Lower leg skin (tissue), 4 donors: Measurements from ENCODE around the gene SLC38A10. TPM values are rescaled to one million over a fixed set of nuclear protein-coding genes. Genes with fewer than 3 reads are reported as not detected.

Experiments used
- DNase-seq, 2 donors: peaks; one replicate each; pipeline ENCODE4 v3.0.0-alpha.2; 2019; ENCODE audit warnings: low spot score in 2 of 2
- H3K4me3 ChIP-seq: fragments of 200-600 bp; sonication (generic); 2 replicates; pipeline ENCODE4 v1.5.1; 2017; ENCODE audit warnings: mild to moderate bottlenecking, low read depth; ENCODE audit not compliant: poor library complexity, severe bottlenecking
- CTCF ChIP-seq, 3 donors: fragments of 450-650 bp; IDR thresholded peaks; one replicate each; pipeline ENCODE4 v1.5.1; 2016; ENCODE audit warnings: antibody characterized with exemption in 3 of 3, mild to moderate bottlenecking in 3 of 3, moderate library complexity in 2 of 3
- POLR2A ChIP-seq, 2 donors: fragments of 450-650 bp; IDR thresholded peaks; one replicate each; pipeline ENCODE4 v1.6.1; 2016 to 2017; ENCODE audit warnings: antibody characterized with exemption in 2 of 2, mild to moderate bottlenecking in 1 of 2, moderate library complexity in 1 of 2
- WGBS, 2 donors: methylation state at CpG; one replicate each; pipeline ENCODE4 v1.1.5; 2018; 5-methylcytosine and 5-hydroxymethylcytosine counted together
- intact Hi-C: fragments of 100-400 bp; cut with DNase I; formaldehyde crosslinking; loops from one replicate; pipeline ENCODE4 v1.15.0; 2023; ENCODE audit warnings: low total_unique reads
- total RNA-seq, 4 donors: library from RNA; depleted of rRNA; stranded (reverse); fragments of >200 nt; gene quantifications; one replicate each; pipeline ENCODE4 v1.1.0, GENCODE V29; 2016

SLC38A10 gene
- total RNA-seq, 4 donors from 2014 or later: 47.5 to 100 (median 73.3) TPM

- intact Hi-C loops: loop anchor here (10.0 kb wide), 1 partner anchor 212 kb away; no protein-coding TSS in a partner anchor
- 90 to 94% methylated on average over 18 to 20 of the region's 21 CpGs for WGBS, 2 donors
- no peak overlapping the region for H3K4me3 ChIP-seq
- TF ChIP-seq POLR2A (IDR thresholded peaks at IDR 0.05) (no peak), CTCF (IDR thresholded peaks at IDR 0.05) (no peak)
- no peak for DNase-seq
Observed at GRCh38 chr17:81236784-81237183, 58.3 kb downstream of the SLC38A10 start.

- intact Hi-C loops: loop anchor here (10.0 kb wide), 1 partner anchor 211 kb away; no protein-coding TSS in a partner anchor
- no peak for DNase-seq
- no peak overlapping the region for H3K4me3 ChIP-seq
- TF ChIP-seq POLR2A (IDR thresholded peaks at IDR 0.05) (no peak), CTCF (IDR thresholded peaks at IDR 0.05) (no peak)
- WGBS, 2 donors: 91% methylated on average over 28 to 29 of the region's 32 CpGs
Observed at GRCh38 chr17:81235822-81236740, 59.0 kb downstream of the SLC38A10 start.

GRCh38 chr17:81234940-81235821 is 59.9 kb downstream of the SLC38A10 start:
- intact Hi-C loops: loop anchor here (10.0 kb wide), 1 partner anchor 210 kb away; no protein-coding TSS in a partner anchor
- TF ChIP-seq POLR2A (IDR thresholded peaks at IDR 0.05): no peak
- TF ChIP-seq CTCF (IDR thresholded peaks at IDR 0.05): no peak
- WGBS, 2 donors: 82 to 88% methylated on average over 18 to 24 of the region's 26 CpGs
- no peak overlapping the region for H3K4me3 ChIP-seq
- no peak for DNase-seq

- no peak overlapping the region for H3K4me3 ChIP-seq
- intact Hi-C loops: loop anchor here (10.0 kb wide), 1 partner anchor 210 kb away; no protein-coding TSS in a partner anchor
- 91 to 97% methylated on average over 13 of the region's 13 CpGs for WGBS, 2 donors
- TF ChIP-seq POLR2A (IDR thresholded peaks at IDR 0.05) (no peak), CTCF (IDR thresholded peaks at IDR 0.05) (no peak)
- DNase-seq: no peak
Observed at GRCh38 chr17:81234506-81234855, 60.6 kb downstream of the SLC38A10 start.

GRCh38 chr17:81233811-81234505 is 61.1 kb downstream of the SLC38A10 start:
- TF ChIP-seq POLR2A (IDR thresholded peaks at IDR 0.05) (no peak), CTCF (IDR thresholded peaks at IDR 0.05) (no peak)
- DNase-seq: no peak
- WGBS, 2 donors: 89% methylated on average over 20 to 21 of the region's 21 CpGs
- H3K4me3 ChIP-seq: no peak overlapping the region
- intact Hi-C loops: loop anchor here (10.0 kb wide), 1 partner anchor 209 kb away; no protein-coding TSS in a partner anchor
